SH-SY5Y (cell line): ENCODE measurements around the gene RIPOR3.
A peak's percentile ranks its signal among the peaks of the same experiment; 100 is the strongest.

Experiments
- GATA2 ChIP-seq: IDR thresholded peaks from 2 replicates; pipeline ENCODE4 v1.6.1; 2011; ENCODE audit warnings: mild to moderate bottlenecking, low read depth, low read length
- GATA3 ChIP-seq: IDR thresholded peaks from 2 replicates; pipeline ENCODE4 v1.6.1; 2011; ENCODE audit warnings: low read depth, mild to moderate bottlenecking, low read length, moderate library complexity

DNA sequence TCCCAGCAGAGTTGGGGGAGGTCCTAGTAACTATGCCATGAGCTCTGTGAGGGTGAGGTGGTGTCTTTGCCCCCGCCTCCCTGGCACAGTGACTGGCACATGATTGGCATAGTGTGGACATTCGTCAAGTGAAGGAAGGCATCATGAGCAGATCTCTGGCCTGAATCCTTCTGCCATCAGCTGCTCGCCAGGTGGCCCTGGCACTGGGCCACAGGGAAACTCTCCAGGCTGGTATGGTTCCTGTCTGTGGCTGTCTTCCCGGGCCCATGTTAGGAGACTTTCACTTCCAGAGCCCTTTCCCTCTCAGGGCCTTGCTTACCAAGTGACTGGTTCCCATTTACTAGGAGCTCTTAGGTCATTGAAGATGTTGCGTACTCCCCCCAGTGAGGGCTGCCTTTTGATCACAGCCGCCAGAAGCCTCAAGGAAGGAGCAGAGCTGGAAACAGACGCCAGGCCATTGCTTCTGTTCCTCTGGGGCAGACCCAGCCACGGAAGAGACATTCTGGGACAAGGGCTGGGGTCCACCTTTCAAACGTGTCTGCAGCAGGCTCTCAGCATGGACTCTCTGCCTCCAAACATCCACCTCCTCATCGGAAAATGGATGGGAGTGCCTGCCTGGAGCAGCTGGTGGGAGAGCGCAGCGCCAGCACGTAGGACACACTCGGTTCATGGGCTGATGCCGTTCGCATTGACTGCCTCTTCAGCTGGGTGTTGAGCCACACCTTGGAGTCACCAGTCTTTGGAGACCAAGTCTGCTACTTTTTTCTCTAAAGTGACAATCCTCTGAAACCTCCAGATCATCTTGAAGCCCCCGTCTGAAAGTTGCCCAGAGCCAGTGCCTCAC, 113.9 kb downstream of the RIPOR3 start:
- no peak for TF ChIP-seq GATA3
- TF ChIP-seq GATA2, result peak; percentile 41; the same call in 1 of the 2 replicates
